DLD1 (cell line): ENCODE measurements around the gene HSPA4.
"Not testable (repeated sequence)": the region's sequence is repeated elsewhere in the genome, so short reads cannot be mapped to it uniquely, and the experiment has no call there.

ENCODE experiments used
- in situ Hi-C: cut with HindIII; loops from 2 replicates; pipeline ENCODE4 v1.10.0; 2017; ENCODE audit warnings: low sequenced_read_pairs

The HSPA4 gene

GRCh38 chr5:133051542-133052316 lies at the start of gene HSPA4:
Gene HSPA4 (plus strand): TSS chr5:133052013. CDS start chr5:133052251, 238 bp downstream.
- in situ Hi-C loops: no loop called here

- in situ Hi-C loops: no loop called here
Observed at GRCh38 chr5:133006653-133007052, 45.2 kb upstream of the HSPA4 start.

GRCh38 chr5:133008455-133008854 lies 43.4 kb upstream of the HSPA4 start:
- in situ Hi-C loops: not testable (repeated sequence)

- in situ Hi-C loops: no loop called here
Observed at GRCh38 chr5:133015466-133015865, 36.3 kb upstream of the HSPA4 start.

GRCh38 chr5:133017964-133018363 lies 33.8 kb upstream of the HSPA4 start:
- in situ Hi-C loops: no loop called here

GRCh38 chr5:133019471-133019870 lies 32.3 kb upstream of the HSPA4 start:
- in situ Hi-C loops: not testable (repeated sequence)

- in situ Hi-C loops: no loop called here
Observed at GRCh38 chr5:133025804-133026663, 25.8 kb upstream of the HSPA4 start, which contains the start of gene ZCCHC10. Gene ZCCHC10 (minus strand): TSS chr5:133026549. CDS start chr5:133026537, 12 bp downstream.

- in situ Hi-C loops: no loop called here
Observed at GRCh38 chr5:133026664-133027153, 25.1 kb upstream of the HSPA4 start.

- in situ Hi-C loops: no loop called here
Observed at GRCh38 chr5:133029416-133029815, 22.4 kb upstream of the HSPA4 start.

- in situ Hi-C loops: no loop called here
Observed at GRCh38 chr5:133030343-133031005, 21.3 kb upstream of the HSPA4 start.

- in situ Hi-C loops: no loop called here
Observed at GRCh38 chr5:133032852-133033742, 18.7 kb upstream of the HSPA4 start.

- in situ Hi-C loops: no loop called here
Observed at GRCh38 chr5:133034064-133034463, 17.7 kb upstream of the HSPA4 start.

GRCh38 chr5:133035224-133035623 lies 16.6 kb upstream of the HSPA4 start:
- in situ Hi-C loops: no loop called here

- in situ Hi-C loops: not testable (repeated sequence)
Observed at GRCh38 chr5:133036677-133037076, 15.1 kb upstream of the HSPA4 start.

- in situ Hi-C loops: no loop called here
Observed at GRCh38 chr5:133041157-133041784, 10.5 kb upstream of the HSPA4 start.

GRCh38 chr5:133041910-133042309 lies 9.9 kb upstream of the HSPA4 start:
- in situ Hi-C loops: no loop called here

- in situ Hi-C loops: not testable (repeated sequence)
Observed at GRCh38 chr5:133046560-133046959, 5.3 kb upstream of the HSPA4 start.

GRCh38 chr5:133047404-133047803 lies 4.4 kb upstream of the HSPA4 start:
- in situ Hi-C loops: no loop called here

- in situ Hi-C loops: no loop called here
Observed at GRCh38 chr5:133048993-133049725, 2.7 kb upstream of the HSPA4 start.
